OCI-LY3 (cell line): ENCODE results near the gene MFSD2A.

Experiments
- CTCF ChIP-seq: fragments of 200-600, 300-600 bp; sonication (generic); IDR thresholded peaks from 2 replicates; pipeline ENCODE4 v1.5.1; 2014; ENCODE audit warnings: antibody characterized with exemption, low read length, low read depth
- EZH2phosphoT487 ChIP-seq: fragments of 200-600 bp; shearing (Covaris generic); IDR thresholded peaks from 2 replicates; pipeline ENCODE4 v1.6.1; 2018; ENCODE audit warnings: antibody characterized with exemption, mixed run types, low read depth

GRCh38 chr1:39926343-39926793 lies 28.6 kb upstream of the MFSD2A start:
- TF ChIP-seq CTCF (no peak), EZH2phosphoT487 (no peak)
